ENCODE results near the gene KRTAP10-1. TPM values are rescaled to one million over a fixed set of nuclear protein-coding genes. Genes with fewer than 3 reads are reported as not detected.

The KRTAP10-1 gene
- total RNA-seq, 1 donor from 2014 or later = not detected

GRCh38 chr21:44556879-44557278, 16.9 kb upstream of the KRTAP10-1 start:
- Mint-ChIP-seq H3K27ac (ENCODE audit: unreplicated experiment) (no peak overlapping the region), H3K9me3 (ENCODE audit: unreplicated experiment) (peaks cover 5% of the 10 kb centered on the region), H3K27me3 (ENCODE audit: unreplicated experiment) (peaks cover 68% of the 10 kb centered on the region), H3K36me3 (ENCODE audit: unreplicated experiment) (no peaks in the 10 kb centered on the region), H3K4me1 (ENCODE audit: unreplicated experiment) (no peaks in the 10 kb centered on the region), H3K4me3 (ENCODE audit: unreplicated experiment) (no peak overlapping the region)
- TF ChIP-seq, protein P1, sequence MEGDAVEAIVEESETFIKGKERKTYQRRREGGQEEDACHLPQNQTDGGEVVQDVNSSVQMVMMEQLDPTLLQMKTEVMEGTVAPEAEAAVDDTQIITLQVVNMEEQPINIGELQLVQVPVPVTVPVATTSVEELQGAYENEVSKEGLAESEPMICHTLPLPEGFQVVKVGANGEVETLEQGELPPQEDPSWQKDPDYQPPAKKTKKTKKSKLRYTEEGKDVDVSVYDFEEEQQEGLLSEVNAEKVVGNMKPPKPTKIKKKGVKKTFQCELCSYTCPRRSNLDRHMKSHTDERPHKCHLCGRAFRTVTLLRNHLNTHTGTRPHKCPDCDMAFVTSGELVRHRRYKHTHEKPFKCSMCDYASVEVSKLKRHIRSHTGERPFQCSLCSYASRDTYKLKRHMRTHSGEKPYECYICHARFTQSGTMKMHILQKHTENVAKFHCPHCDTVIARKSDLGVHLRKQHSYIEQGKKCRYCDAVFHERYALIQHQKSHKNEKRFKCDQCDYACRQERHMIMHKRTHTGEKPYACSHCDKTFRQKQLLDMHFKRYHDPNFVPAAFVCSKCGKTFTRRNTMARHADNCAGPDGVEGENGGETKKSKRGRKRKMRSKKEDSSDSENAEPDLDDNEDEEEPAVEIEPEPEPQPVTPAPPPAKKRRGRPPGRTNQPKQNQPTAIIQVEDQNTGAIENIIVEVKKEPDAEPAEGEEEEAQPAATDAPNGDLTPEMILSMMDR (IDR thresholded peaks at IDR 0.05) = no peak
- no peak for DNase-seq (ENCODE audit: extremely low spot score, unreplicated experiment)

DNA sequence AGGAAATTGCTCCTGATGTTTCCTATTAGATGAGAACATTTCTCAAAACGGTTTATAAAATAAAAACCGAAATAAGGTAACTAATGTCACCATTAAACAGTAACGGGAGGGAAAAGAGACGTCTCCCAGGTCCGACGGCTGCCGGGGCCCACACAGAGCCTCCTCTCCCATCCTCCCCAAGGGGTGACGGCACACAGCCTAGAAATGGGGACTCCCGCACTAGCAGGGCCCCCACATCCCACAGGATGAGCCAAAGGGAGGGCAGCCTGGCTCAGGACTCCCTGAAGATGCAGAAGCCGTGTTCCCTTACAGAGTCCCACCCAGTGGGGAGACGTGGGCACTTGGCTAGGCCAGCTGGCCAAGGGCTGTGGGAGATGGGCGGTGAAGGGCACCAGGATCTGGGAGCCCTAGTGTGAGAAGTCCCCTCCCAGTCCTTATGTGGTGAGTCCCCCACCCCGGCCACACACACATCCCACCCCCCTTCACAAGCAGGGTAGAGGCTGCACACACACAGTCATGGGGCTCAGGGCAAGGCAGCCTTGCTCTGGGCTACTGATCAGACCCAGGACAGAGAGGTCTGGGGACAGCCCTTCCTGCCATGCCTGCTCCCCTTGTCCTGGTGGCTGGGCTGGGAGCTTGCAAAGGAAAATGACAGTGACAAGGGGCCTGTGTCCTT, 15.3 kb upstream of the KRTAP10-1 start:
- TF ChIP-seq, protein P1 (IDR thresholded peaks at IDR 0.05) = no peak
- H3K4me1 Mint-ChIP-seq (ENCODE audit: unreplicated experiment) = no peaks in the 10 kb centered on the region
- no peak overlapping the region for H3K27ac Mint-ChIP-seq (ENCODE audit: unreplicated experiment)
- H3K27me3 Mint-ChIP-seq (ENCODE audit: unreplicated experiment) = peaks cover 54% of the 10 kb centered on the region
- no peaks in the 10 kb centered on the region for H3K36me3 Mint-ChIP-seq (ENCODE audit: unreplicated experiment)
- DNase-seq (ENCODE audit: extremely low spot score, unreplicated experiment) = peak; percentile 84
- no peak overlapping the region for H3K4me3 Mint-ChIP-seq (ENCODE audit: unreplicated experiment)
- no peaks in the 10 kb centered on the region for H3K9me3 Mint-ChIP-seq (ENCODE audit: unreplicated experiment)

GRCh38 chr21:44552681-44553080, 12.7 kb upstream of the KRTAP10-1 start:
- H3K9me3 Mint-ChIP-seq (ENCODE audit: unreplicated experiment) = no peaks in the 10 kb centered on the region
- TF ChIP-seq, protein P1 (IDR thresholded peaks at IDR 0.05) = no peak
- no peaks in the 10 kb centered on the region for H3K36me3 Mint-ChIP-seq (ENCODE audit: unreplicated experiment)
- DNase-seq (ENCODE audit: extremely low spot score, unreplicated experiment) = peak; percentile 80
- peaks cover 48% of the 10 kb centered on the region for H3K27me3 Mint-ChIP-seq (ENCODE audit: unreplicated experiment)
- peaks cover 3% of the 10 kb centered on the region for H3K4me1 Mint-ChIP-seq (ENCODE audit: unreplicated experiment)
- no peak overlapping the region for H3K27ac Mint-ChIP-seq (ENCODE audit: unreplicated experiment)
- H3K4me3 Mint-ChIP-seq (ENCODE audit: unreplicated experiment) = no peak overlapping the region

GRCh38 chr21:44552136-44552535, 12.1 kb upstream of the KRTAP10-1 start:
- Mint-ChIP-seq H3K27ac (ENCODE audit: unreplicated experiment) (no peak overlapping the region), H3K9me3 (ENCODE audit: unreplicated experiment) (peaks cover 3% of the 10 kb centered on the region), H3K27me3 (ENCODE audit: unreplicated experiment) (peaks cover 45% of the 10 kb centered on the region), H3K4me1 (ENCODE audit: unreplicated experiment) (peaks cover 3% of the 10 kb centered on the region), H3K36me3 (ENCODE audit: unreplicated experiment) (peaks cover under 1% of the 10 kb centered on the region), H3K4me3 (ENCODE audit: unreplicated experiment) (no peak overlapping the region)
- TF ChIP-seq, protein P1 (IDR thresholded peaks at IDR 0.05) = no peak
- DNase-seq (ENCODE audit: extremely low spot score, unreplicated experiment) = no peak

DNA sequence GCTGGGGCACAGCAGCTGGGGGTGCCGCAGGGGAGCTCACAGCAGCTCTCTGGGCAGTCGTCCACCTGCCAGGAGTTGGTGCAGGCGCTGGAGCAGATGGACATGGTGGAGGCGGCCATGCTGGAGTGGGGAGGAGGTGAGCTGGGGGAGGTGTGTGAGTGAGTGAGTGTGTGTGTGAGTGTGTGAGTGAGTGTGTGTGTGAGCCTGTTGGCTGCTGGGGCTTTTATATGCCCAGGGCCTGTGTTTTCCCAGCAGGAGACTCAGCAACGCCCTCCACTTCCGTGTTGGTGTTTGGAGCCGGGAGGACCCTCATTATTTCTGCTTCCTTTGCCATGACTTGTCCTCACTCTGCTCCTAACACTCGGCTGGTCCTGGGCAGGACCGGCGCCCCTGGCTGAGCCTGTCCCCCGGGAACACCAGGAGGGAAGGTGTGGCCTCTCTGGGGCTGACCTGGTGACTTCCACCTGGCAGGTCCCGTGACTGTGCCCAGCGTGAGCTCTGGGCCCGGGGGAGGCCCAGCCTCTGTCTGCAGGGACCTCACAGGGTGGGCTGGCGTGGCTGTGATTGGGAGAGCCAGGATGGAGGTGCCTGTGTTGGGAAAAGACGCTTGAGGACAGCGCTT, 11.5 kb upstream of the KRTAP10-1 start, which contains the start of gene KRTAP10-2:
Gene KRTAP10-2, minus strand, starts transcription at position 166 of the 622 bp plus-strand sequence. Its CDS starts 47 bp downstream, at position 119.
- H3K9me3 Mint-ChIP-seq (ENCODE audit: unreplicated experiment) = peaks cover 10% of the 10 kb centered on the region
- H3K27me3 Mint-ChIP-seq (ENCODE audit: unreplicated experiment) = peaks cover 50% of the 10 kb centered on the region
- TF ChIP-seq, protein P1 (IDR thresholded peaks at IDR 0.05) = no peak
- DNase-seq (ENCODE audit: extremely low spot score, unreplicated experiment) = peak; percentile 83
- no peak within 1 kb of the TSS for H3K4me3 Mint-ChIP-seq (ENCODE audit: unreplicated experiment)
- peaks cover 5% of the 10 kb centered on the region for H3K36me3 Mint-ChIP-seq (ENCODE audit: unreplicated experiment)
- H3K4me1 Mint-ChIP-seq (ENCODE audit: unreplicated experiment) = peaks cover 3% of the 10 kb centered on the region
- no peak within 1 kb of the TSS for H3K27ac Mint-ChIP-seq (ENCODE audit: unreplicated experiment)
